GM12874 (cell line): ENCODE measurements around the gene PSMB7.

ENCODE experiments used
- TF ChIP-seq, protein P1 (sequence below): IDR thresholded peaks from 2 replicates; pipeline ENCODE4 v1.5.1; 2011; ENCODE audit warnings: low read depth, mild to moderate bottlenecking, control low read depth, low read length, moderate library complexity; ENCODE audit not compliant: insufficient read depth

The PSMB7 gene

DNA sequence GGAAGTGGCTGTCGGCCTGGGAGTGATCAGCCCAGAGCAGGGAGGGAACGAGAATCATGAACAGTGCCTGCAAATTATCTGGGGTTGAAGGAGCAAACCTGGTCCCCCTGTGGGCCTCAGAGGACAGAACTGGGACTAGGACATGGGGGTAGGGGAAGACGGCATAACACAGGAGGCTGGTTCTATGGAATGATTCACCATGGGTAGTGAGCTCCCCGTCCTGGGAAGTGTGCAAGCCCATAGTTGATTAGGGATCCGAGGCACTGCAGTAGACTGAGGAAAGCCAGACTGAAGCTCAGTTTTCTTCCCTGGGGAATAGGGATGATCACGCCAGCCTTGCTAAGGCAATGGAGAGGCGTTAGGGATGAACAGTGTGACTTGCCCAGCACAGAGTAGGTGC, 40.6 kb upstream of the PSMB7 start:
- TF ChIP-seq, protein P1, sequence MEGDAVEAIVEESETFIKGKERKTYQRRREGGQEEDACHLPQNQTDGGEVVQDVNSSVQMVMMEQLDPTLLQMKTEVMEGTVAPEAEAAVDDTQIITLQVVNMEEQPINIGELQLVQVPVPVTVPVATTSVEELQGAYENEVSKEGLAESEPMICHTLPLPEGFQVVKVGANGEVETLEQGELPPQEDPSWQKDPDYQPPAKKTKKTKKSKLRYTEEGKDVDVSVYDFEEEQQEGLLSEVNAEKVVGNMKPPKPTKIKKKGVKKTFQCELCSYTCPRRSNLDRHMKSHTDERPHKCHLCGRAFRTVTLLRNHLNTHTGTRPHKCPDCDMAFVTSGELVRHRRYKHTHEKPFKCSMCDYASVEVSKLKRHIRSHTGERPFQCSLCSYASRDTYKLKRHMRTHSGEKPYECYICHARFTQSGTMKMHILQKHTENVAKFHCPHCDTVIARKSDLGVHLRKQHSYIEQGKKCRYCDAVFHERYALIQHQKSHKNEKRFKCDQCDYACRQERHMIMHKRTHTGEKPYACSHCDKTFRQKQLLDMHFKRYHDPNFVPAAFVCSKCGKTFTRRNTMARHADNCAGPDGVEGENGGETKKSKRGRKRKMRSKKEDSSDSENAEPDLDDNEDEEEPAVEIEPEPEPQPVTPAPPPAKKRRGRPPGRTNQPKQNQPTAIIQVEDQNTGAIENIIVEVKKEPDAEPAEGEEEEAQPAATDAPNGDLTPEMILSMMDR, result no peak

DNA sequence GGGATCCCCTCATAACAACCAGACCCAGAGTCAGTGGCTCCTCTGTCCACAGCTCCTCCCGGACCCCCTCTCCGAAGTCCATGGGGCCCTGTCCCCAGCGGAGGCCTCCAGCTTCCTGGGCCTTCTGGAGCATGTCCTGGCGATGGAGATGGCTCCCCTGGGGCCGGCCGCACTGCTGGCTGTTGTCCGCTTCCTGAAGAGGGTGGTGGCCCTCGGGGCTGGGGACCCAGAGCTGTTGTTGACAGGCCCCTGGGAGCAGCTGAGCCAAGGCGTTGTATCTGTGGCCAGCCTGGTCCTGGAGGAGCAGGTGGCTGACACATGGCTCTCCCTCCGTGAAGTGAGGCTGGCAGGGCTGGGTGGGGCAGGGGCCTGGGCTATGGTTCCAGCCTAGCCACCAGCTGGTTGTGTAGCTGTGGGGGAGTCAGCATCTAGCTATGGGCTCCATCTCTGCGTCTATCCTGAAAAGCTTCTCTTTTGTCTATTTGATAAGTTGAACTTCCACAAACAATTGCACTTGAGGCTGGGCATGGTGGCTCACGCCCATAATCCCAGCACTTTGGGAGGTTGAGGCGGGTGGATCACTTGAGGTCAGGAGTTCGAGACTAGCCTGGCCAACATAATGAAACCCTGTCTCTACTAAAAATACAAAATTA, 39.7 kb upstream of the PSMB7 start:
- TF ChIP-seq, protein P1, result no peak

GRCh38 chr9:124454296-124454695, 39.1 kb upstream of the PSMB7 start:
- TF ChIP-seq, protein P1, result no peak

DNA sequence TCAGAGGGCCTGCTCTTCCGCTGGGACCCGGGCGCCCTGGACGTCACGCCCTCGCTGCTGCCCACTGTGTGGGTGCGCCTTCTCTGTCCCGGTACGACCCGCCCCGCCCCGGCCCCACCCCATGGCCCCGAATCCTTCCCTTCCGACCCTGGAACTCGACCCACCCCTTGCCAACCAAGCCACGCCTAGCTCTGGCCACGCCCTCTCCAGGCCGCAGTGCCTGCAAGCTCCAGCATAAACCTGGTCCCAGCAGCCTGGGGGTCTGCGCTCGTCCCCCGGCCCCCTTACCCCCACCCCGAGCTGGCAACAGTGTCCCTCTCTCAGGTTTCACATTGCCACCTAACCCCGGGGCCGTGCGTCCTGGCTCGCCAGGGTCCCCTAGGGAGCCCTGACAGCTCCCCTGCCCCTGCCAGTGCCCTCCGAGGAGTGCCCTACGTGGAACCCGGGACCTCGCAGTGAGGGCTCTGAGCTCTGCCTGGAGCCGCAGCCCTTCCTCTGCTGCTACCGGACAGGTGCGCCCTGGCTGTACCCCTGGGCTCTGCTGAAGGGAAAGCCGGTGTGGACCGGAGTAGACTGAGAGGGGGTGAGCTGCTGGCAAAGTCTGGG, 38.4 kb upstream of the PSMB7 start:
- TF ChIP-seq, protein P1, result no peak

- TF ChIP-seq, protein P1, result no peak
Measured at GRCh38 chr9:124452841-124453585, 37.8 kb upstream of the PSMB7 start.

DNA sequence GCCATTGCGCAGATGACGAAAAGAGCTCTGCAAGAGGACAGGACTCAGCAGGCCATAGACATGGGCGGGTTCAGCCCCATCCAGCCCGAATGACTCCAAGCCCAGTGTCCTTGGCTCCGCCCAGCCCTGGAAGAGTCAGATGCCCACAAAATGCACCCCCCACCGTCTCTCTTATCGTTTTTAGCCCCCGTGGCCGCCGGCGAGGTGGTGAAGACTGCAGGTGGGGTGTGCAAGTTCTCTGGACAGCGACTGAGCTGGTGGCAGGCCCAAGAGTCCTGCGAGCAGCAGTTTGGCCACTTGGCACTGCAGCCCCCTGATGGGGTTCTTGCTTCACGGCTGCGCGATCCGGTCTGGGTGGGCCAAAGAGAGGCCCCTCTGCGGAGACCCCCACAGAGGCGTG, 37.1 kb upstream of the PSMB7 start:
- TF ChIP-seq, protein P1, result no peak

- TF ChIP-seq, protein P1, result no peak
Measured at GRCh38 chr9:124450931-124451661, 35.9 kb upstream of the PSMB7 start.
